Epithelial cell of esophagus (primary cell): ENCODE data around the gene GNAZ.

Experiments
- DNase-seq: peaks from one replicate; pipeline ENCODE4 v3.0.0; 2010; ENCODE audit warnings: low read depth
- H3K4me3 ChIP-seq: 2 replicates; pipeline ENCODE4 v1.5.1; 2011; ENCODE audit warnings: mild to moderate bottlenecking, low read length, control low read depth
- CTCF ChIP-seq: IDR thresholded peaks from 2 replicates; pipeline ENCODE4 v1.5.1; 2011; ENCODE audit warnings: low read depth, mild to moderate bottlenecking, low read length, control low read depth, inconsistent platforms; ENCODE audit not compliant: insufficient read depth; ENCODE audit errors: missing control alignments

GNAZ gene

GRCh38 chr22:23112472-23113012 is 42.2 kb downstream of the GNAZ start:
- no peak for TF ChIP-seq CTCF
- no peak for DNase-seq
- H3K4me3 ChIP-seq, result no peak overlapping the region

- no peak overlapping the region for H3K4me3 ChIP-seq
- no peak for DNase-seq
- no peak for TF ChIP-seq CTCF
These were observed 42.9 kb downstream of the GNAZ start for GRCh38 chr22:23113067-23113846.

GRCh38 chr22:23113847-23114720 is 43.8 kb downstream of the GNAZ start:
- no peak overlapping the region for H3K4me3 ChIP-seq
- no peak for TF ChIP-seq CTCF
- DNase-seq, result no peak

GRCh38 chr22:23114721-23115020 is 44.4 kb downstream of the GNAZ start:
- H3K4me3 ChIP-seq, result no peak overlapping the region
- no peak for DNase-seq
- no peak for TF ChIP-seq CTCF

- H3K4me3 ChIP-seq, result no peak overlapping the region
- TF ChIP-seq CTCF, result no peak
- DNase-seq, result no peak
These were observed 45.0 kb downstream of the GNAZ start for GRCh38 chr22:23115369-23115768.

GRCh38 chr22:23115825-23116494 is 45.6 kb downstream of the GNAZ start:
- no peak for TF ChIP-seq CTCF
- DNase-seq, result no peak
- no peak overlapping the region for H3K4me3 ChIP-seq
